Erythroblast (primary cell): Measurements from ENCODE around the gene DYNLT2B.

Experiments
- GATA1 ChIP-seq: IDR thresholded peaks from 2 replicates; pipeline ENCODE4 v1.6.1; 2011; ENCODE audit warnings: low read depth, mild to moderate bottlenecking, control low read depth, low read length, moderate library complexity
- POLR2A ChIP-seq: IDR thresholded peaks from 2 replicates; pipeline ENCODE4 v1.6.1; 2011; ENCODE audit warnings: mild to moderate bottlenecking, low read length

GRCh38 chr3:196314597-196314996 lies 3.4 kb downstream of the DYNLT2B start:
- TF ChIP-seq POLR2A (no peak), GATA1 (no peak)
